ENCODE data around the gene GAREM1. TPM values are rescaled to one million over a fixed set of nuclear protein-coding genes. Genes with fewer than 3 reads are reported as not detected.
A peak's percentile ranks its signal among the peaks of the same experiment; 100 is the strongest.

GAREM1 gene
- total RNA-seq, 2 donors from 2014 or later = 12.0 to 15.4 TPM

GRCh38 chr18:32469190-32469651 lies 1.5 kb downstream of the GAREM1 start:
- TF ChIP-seq CTCF (IDR thresholded peaks at IDR 0.05) = peak; percentile 34

GRCh38 chr18:32468147-32468845 lies 2.4 kb downstream of the GAREM1 start:
- ATAC-seq (ENCODE audit: insufficient number of reproducible peaks, low FRiP score, low read depth) = no peak
- Histone ChIP-seq H3K4me3 (peak overlapping the region; percentile 81), H3K9me3 (no peaks in the 10 kb centered on the region), H3K4me1 (ENCODE audit: control insufficient read depth in 1 of 2, low read depth in 2 of 2) (peaks cover 4 to 21% of the 10 kb centered on the region in 2 donors), H3K27ac (no peak overlapping the region), H3K27me3 (replicated peaks; ENCODE audit: insufficient read depth) (no peaks in the 10 kb centered on the region), H3K36me3 (no peaks in the 10 kb centered on the region)
- TF ChIP-seq CTCF (IDR thresholded peaks at IDR 0.05) = no peak
- no peak for DNase-seq (ENCODE audit: low spot score)

More at GRCh38 chr18:32469190-32469651, 1.5 kb downstream of the GAREM1 start:
- H3K4me1 ChIP-seq (ENCODE audit: control insufficient read depth in 1 of 2, low read depth in 2 of 2) = peaks cover 4 to 21% of the 10 kb centered on the region in 2 donors
- H3K4me3 ChIP-seq = peak overlapping the region; percentile 81
- H3K27me3 ChIP-seq (replicated peaks; ENCODE audit: insufficient read depth) = no peaks in the 10 kb centered on the region
- ATAC-seq (ENCODE audit: insufficient number of reproducible peaks, low FRiP score, low read depth) (peak; percentile 17), DNase-seq (ENCODE audit: low spot score) (no peak)
- peak overlapping the region; percentile 56 to 80 for H3K27ac ChIP-seq
- H3K36me3 ChIP-seq = no peaks in the 10 kb centered on the region
- no peaks in the 10 kb centered on the region for H3K9me3 ChIP-seq

- H3K4me1 ChIP-seq (ENCODE audit: control insufficient read depth in 1 of 2, low read depth in 2 of 2) = peaks cover 0 to 3% of the 10 kb centered on the region in 2 donors
- H3K9me3 ChIP-seq = no peaks in the 10 kb centered on the region
- no peaks in the 10 kb centered on the region for H3K27me3 ChIP-seq (replicated peaks; ENCODE audit: insufficient read depth)
- ATAC-seq (ENCODE audit: insufficient number of reproducible peaks, low FRiP score, low read depth) = no peak
- H3K36me3 ChIP-seq = no peaks in the 10 kb centered on the region
- no peak overlapping the region for H3K27ac ChIP-seq
- no peak overlapping the region for H3K4me3 ChIP-seq
- TF ChIP-seq CTCF (IDR thresholded peaks at IDR 0.05) = no peak
- no peak for DNase-seq (ENCODE audit: low spot score)
Observed at GRCh38 chr18:32461709-32462272, 8.9 kb downstream of the GAREM1 start.

GRCh38 chr18:32460171-32460731 lies 10.4 kb downstream of the GAREM1 start:
- DNase-seq (ENCODE audit: low spot score) = no peak
- Histone ChIP-seq H3K27ac (no peak overlapping the region), H3K9me3 (no peaks in the 10 kb centered on the region), H3K36me3 (no peaks in the 10 kb centered on the region), H3K4me1 (ENCODE audit: control insufficient read depth in 1 of 2, low read depth in 2 of 2) (peaks cover 0 to 3% of the 10 kb centered on the region in 2 donors), H3K27me3 (replicated peaks; ENCODE audit: insufficient read depth) (no peaks in the 10 kb centered on the region), H3K4me3 (no peak overlapping the region)
- no peak for TF ChIP-seq CTCF (IDR thresholded peaks at IDR 0.05)
- ATAC-seq (ENCODE audit: insufficient number of reproducible peaks, low FRiP score, low read depth) = no peak

GRCh38 chr18:32459361-32460101 lies 11.2 kb downstream of the GAREM1 start:
- TF ChIP-seq CTCF (IDR thresholded peaks at IDR 0.05) = no peak
- Histone ChIP-seq H3K9me3 (no peaks in the 10 kb centered on the region), H3K36me3 (no peaks in the 10 kb centered on the region), H3K27me3 (replicated peaks; ENCODE audit: insufficient read depth) (no peaks in the 10 kb centered on the region), H3K4me1 (ENCODE audit: control insufficient read depth in 1 of 2, low read depth in 2 of 2) (peaks cover 0 to 3% of the 10 kb centered on the region in 2 donors), H3K4me3 (no peak overlapping the region), H3K27ac (no peak overlapping the region)
- no peak for DNase-seq (ENCODE audit: low spot score)
- ATAC-seq (ENCODE audit: insufficient number of reproducible peaks, low FRiP score, low read depth) = no peak
